ENCODE data around the gene ATP12A.
A peak's percentile ranks its signal among the peaks of the same experiment; 100 is the strongest.

Gene ATP12A

GRCh38 chr13:24680258-24680920 is at the start of gene ATP12A:
Gene ATP12A (plus strand): TSS chr13:24680408. CDS start chr13:24680744, 336 bp downstream.
- peak within 1 kb of the TSS; percentile 37 to 49 for H3K4me3 ChIP-seq (ENCODE audit: low read length in 2 of 2)

DNA sequence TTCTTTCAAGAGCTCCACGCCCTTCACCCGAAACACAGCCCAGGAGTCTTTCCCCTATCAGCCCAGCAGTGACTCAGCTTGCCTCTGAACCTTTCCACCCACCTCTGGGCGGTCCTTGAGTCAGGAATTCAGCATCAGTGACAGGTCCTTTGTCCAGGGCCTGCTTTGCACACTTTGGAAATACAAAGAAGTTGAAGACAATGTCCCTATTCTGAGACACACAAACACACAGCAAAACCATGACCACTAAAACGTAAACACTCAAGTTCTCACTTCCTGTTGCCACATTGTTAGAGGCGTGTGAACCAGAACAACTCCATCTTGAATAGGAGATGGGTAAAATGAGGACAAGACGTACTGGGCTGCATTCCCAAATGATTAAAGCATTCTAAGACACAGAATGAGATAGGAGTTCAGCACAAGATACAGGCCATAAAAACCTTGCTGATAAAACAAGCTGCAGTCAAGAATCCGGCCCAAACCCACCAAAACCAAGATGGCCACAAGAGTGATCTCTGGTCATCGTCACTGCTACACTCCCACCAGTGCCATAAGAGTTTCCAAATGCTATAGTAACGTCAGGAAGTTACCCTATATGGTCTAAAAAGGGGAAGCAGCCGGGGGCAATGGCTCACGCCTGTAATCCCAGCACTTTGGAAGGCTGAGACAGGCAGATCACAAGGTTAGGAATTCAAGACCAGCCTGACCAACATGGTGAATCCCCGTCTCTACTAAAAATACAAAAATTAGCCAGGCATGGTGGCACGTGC is 49.2 kb upstream of the ATP12A start:
- no peak overlapping the region for H3K9ac ChIP-seq (ENCODE audit: low read depth in 1 of 2, low read length in 2 of 2)
- no peaks in the 10 kb centered on the region for H3K36me3 ChIP-seq (ENCODE audit: control insufficient read depth in 2 of 2, insufficient read depth in 2 of 2, low read length in 2 of 2)
- no peak overlapping the region for H3K4me3 ChIP-seq (ENCODE audit: low read length in 2 of 2)
- H3K9me3 ChIP-seq (ENCODE audit: control insufficient read depth in 2 of 2, low read length in 2 of 2) = no peaks in the 10 kb centered on the region
- H3K4me1 ChIP-seq (ENCODE audit: control insufficient read depth in 2 of 2, insufficient read depth in 2 of 2, low read length in 2 of 2) = peaks cover 8 to 46% of the 10 kb centered on the region in 2 donors
- H3K27ac ChIP-seq (ENCODE audit: low read depth in 2 of 2, low read length in 2 of 2) = no peak overlapping the region
- H3K27me3 ChIP-seq (ENCODE audit: control insufficient read depth in 2 of 2, insufficient read depth in 2 of 2, low read length in 2 of 2) = no peaks in the 10 kb centered on the region

More at GRCh38 chr13:24680258-24680920, at the start of gene ATP12A:
- Histone ChIP-seq H3K9me3 (ENCODE audit: control insufficient read depth in 2 of 2, low read length in 2 of 2) (no peaks in the 10 kb centered on the region), H3K9ac (ENCODE audit: low read depth in 1 of 2, low read length in 2 of 2) (peak within 1 kb of the TSS in 1 of 2 donors; percentile 23), H3K27ac (ENCODE audit: low read depth in 2 of 2, low read length in 2 of 2) (no peak within 1 kb of the TSS), H3K36me3 (ENCODE audit: control insufficient read depth in 2 of 2, insufficient read depth in 2 of 2, low read length in 2 of 2) (no peaks in the 10 kb centered on the region), H3K27me3 (ENCODE audit: control insufficient read depth in 2 of 2, insufficient read depth in 2 of 2, low read length in 2 of 2) (peaks cover 16 to 18% of the 10 kb centered on the region in 2 donors), H3K4me1 (ENCODE audit: control insufficient read depth in 2 of 2, insufficient read depth in 2 of 2, low read length in 2 of 2) (peaks cover 0 to 6% of the 10 kb centered on the region in 2 donors)

DNA sequence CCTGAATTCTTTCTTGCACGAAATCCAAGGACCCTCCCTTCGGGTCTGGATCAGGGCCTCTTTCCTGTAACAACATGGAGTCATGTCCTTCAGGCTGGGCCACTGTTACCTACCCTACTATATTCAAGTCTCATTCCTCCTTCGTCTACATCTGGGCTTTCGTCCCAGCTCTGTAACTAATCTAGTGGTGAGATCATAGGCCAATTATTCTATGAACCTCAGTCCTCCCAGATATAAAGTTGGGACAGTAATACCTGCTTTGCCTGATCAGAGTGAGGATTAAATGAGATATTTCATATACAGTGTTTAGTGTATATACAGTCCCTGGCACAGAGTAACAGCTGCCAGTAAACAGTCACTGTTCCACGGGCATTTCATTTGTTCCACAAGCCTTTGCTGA is 48.3 kb upstream of the ATP12A start:
- Histone ChIP-seq H3K36me3 (ENCODE audit: control insufficient read depth in 2 of 2, insufficient read depth in 2 of 2, low read length in 2 of 2) (no peaks in the 10 kb centered on the region), H3K9ac (ENCODE audit: low read depth in 1 of 2, low read length in 2 of 2) (no peak overlapping the region), H3K27me3 (ENCODE audit: control insufficient read depth in 2 of 2, insufficient read depth in 2 of 2, low read length in 2 of 2) (no peaks in the 10 kb centered on the region), H3K9me3 (ENCODE audit: control insufficient read depth in 2 of 2, low read length in 2 of 2) (no peaks in the 10 kb centered on the region), H3K27ac (ENCODE audit: low read depth in 2 of 2, low read length in 2 of 2) (peak overlapping the region in 1 of 2 donors; percentile 39), H3K4me1 (ENCODE audit: control insufficient read depth in 2 of 2, insufficient read depth in 2 of 2, low read length in 2 of 2) (peaks cover 0 to 38% of the 10 kb centered on the region in 2 donors), H3K4me3 (ENCODE audit: low read length in 2 of 2) (no peak overlapping the region)

DNA sequence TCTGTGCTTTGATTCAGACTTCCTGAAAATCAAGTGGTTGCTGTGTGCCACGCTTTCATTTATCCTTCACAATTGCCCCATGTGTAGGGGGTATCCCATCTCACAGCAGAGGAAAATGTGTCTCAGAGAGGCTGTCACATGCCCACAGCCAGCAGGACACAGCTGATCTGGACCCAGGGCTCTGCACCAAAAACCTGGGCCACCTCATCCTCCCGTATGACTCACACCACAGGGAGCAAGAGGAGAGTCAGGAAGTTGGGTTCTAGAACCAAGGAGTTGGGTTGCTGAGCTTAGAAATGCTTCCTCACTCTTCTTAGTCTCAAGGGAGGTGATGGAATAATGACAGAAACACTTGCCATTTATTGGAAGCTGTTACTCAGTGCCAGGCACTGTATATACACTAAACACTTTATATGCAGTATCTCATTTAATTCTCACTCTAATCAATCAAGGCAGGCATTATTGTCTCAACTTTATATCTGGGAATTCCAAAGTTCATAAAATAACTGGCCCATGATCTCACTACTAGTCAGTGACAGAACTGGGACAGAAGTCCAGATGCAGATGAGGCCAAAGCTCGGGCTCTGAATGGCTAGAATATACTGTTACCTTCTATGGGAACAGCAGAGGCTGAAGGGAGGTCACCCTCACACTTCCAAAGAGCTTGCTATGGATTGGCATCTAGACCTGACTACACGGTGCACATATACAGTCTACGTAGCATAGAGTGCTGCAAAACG is 47.7 kb upstream of the ATP12A start:
- Histone ChIP-seq H3K4me3 (ENCODE audit: low read length in 2 of 2) (no peak overlapping the region), H3K27me3 (ENCODE audit: control insufficient read depth in 2 of 2, insufficient read depth in 2 of 2, low read length in 2 of 2) (no peaks in the 10 kb centered on the region), H3K27ac (ENCODE audit: low read depth in 2 of 2, low read length in 2 of 2) (peak overlapping the region in 1 of 2 donors; percentile 39), H3K36me3 (ENCODE audit: control insufficient read depth in 2 of 2, insufficient read depth in 2 of 2, low read length in 2 of 2) (no peaks in the 10 kb centered on the region), H3K9ac (ENCODE audit: low read depth in 1 of 2, low read length in 2 of 2) (no peak overlapping the region), H3K4me1 (ENCODE audit: control insufficient read depth in 2 of 2, insufficient read depth in 2 of 2, low read length in 2 of 2) (peaks cover 0 to 32% of the 10 kb centered on the region in 2 donors), H3K9me3 (ENCODE audit: control insufficient read depth in 2 of 2, low read length in 2 of 2) (no peaks in the 10 kb centered on the region)

DNA sequence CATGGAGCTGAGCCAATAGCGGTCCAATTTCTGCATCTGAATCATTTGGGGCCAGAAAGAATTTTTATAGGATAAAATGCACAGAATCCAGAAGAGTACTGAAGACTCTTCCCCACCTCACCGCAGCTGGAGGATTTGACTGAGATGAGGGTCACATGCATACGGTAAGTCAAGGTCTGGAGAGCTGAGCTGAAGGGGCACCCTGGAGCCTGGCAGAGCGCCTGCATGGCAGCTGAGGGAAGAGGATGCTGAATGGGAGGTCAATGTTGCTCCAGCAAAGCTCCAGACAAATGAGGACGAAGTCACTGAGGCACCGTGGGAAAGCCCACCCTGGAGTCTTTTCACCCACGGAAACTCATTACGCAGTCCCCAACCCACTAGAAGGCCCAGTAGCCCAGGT is 43.4 kb upstream of the ATP12A start:
- Histone ChIP-seq H3K4me1 (ENCODE audit: control insufficient read depth in 2 of 2, insufficient read depth in 2 of 2, low read length in 2 of 2) (peaks cover 0 to 16% of the 10 kb centered on the region in 2 donors), H3K27ac (ENCODE audit: low read depth in 2 of 2, low read length in 2 of 2) (no peak overlapping the region), H3K4me3 (ENCODE audit: low read length in 2 of 2) (no peak overlapping the region), H3K9me3 (ENCODE audit: control insufficient read depth in 2 of 2, low read length in 2 of 2) (no peaks in the 10 kb centered on the region), H3K27me3 (ENCODE audit: control insufficient read depth in 2 of 2, insufficient read depth in 2 of 2, low read length in 2 of 2) (no peaks in the 10 kb centered on the region), H3K36me3 (ENCODE audit: control insufficient read depth in 2 of 2, insufficient read depth in 2 of 2, low read length in 2 of 2) (no peaks in the 10 kb centered on the region), H3K9ac (ENCODE audit: low read depth in 1 of 2, low read length in 2 of 2) (no peak overlapping the region)

DNA sequence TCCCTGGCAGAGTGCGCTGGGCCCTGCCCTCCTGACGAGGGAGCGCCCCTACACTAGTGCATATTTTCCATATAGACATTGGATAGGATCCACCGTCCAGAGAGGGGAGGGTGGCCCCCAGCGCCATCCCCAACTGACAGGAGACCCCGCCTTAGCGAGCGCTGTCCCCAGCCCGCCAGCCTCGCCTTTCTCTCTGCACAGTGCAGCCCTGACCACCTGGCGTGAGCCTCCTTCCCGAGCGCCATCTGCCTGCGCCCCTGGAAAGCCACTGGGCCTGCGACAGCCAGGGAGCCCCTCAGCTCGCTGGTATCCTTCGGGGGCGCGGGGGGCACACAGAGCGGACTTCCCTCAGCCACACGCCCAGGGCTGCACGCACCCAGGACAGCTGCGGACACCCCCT is 42.1 kb upstream of the ATP12A start:
- Histone ChIP-seq H3K9me3 (ENCODE audit: control insufficient read depth in 2 of 2, low read length in 2 of 2) (no peaks in the 10 kb centered on the region), H3K9ac (ENCODE audit: low read depth in 1 of 2, low read length in 2 of 2) (no peak overlapping the region), H3K4me1 (ENCODE audit: control insufficient read depth in 2 of 2, insufficient read depth in 2 of 2, low read length in 2 of 2) (peaks cover 0 to 8% of the 10 kb centered on the region in 2 donors), H3K27me3 (ENCODE audit: control insufficient read depth in 2 of 2, insufficient read depth in 2 of 2, low read length in 2 of 2) (no peaks in the 10 kb centered on the region), H3K4me3 (ENCODE audit: low read length in 2 of 2) (no peak overlapping the region), H3K36me3 (ENCODE audit: control insufficient read depth in 2 of 2, insufficient read depth in 2 of 2, low read length in 2 of 2) (no peaks in the 10 kb centered on the region), H3K27ac (ENCODE audit: low read depth in 2 of 2, low read length in 2 of 2) (no peak overlapping the region)

DNA sequence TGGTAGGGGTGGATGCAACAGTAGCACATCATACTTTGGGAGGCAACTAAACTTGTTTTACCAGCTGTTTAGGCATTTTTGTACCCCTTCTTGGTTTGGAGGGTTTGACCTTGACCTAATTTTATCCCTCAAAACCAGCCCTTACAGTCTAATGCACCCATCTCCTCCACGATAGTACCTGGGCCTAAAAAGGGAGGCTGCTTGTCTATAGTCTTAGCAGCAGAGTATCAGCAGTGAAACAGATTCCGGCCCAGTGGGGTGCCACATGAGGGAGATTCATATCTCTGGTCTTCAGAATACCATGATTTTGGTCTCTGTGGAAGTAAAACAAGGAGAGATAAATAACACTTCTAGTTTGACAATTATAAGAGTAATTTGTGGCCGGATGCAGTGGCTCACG is 39.5 kb upstream of the ATP12A start:
- no peaks in the 10 kb centered on the region for H3K4me1 ChIP-seq (ENCODE audit: control insufficient read depth in 2 of 2, insufficient read depth in 2 of 2, low read length in 2 of 2)
- no peak overlapping the region for H3K4me3 ChIP-seq (ENCODE audit: low read length in 2 of 2)
- H3K36me3 ChIP-seq (ENCODE audit: control insufficient read depth in 2 of 2, insufficient read depth in 2 of 2, low read length in 2 of 2) = no peaks in the 10 kb centered on the region

DNA sequence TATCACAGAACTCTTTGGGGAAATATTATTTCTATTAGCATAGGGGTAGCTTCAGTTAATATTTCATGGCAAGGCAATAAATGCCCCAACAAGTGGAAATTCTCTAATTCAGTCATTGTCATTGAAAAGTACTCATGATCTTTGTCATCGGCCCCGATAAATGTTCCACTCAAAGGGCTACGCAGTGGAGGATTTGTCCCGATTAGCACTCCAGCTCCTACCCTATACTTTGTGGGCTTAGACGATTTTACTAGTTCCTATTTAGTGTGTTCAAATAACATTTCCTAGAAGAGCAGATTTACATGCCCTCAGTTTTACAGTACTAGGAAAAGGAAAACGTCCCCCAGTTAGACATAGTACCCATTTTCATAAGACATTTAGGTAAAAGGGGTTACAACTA is 38.0 kb upstream of the ATP12A start:
- Histone ChIP-seq H3K9me3 (ENCODE audit: control insufficient read depth in 2 of 2, low read length in 2 of 2) (no peaks in the 10 kb centered on the region), H3K9ac (ENCODE audit: low read depth in 1 of 2, low read length in 2 of 2) (no peak overlapping the region), H3K4me3 (ENCODE audit: low read length in 2 of 2) (no peak overlapping the region), H3K27ac (ENCODE audit: low read depth in 2 of 2, low read length in 2 of 2) (no peak overlapping the region), H3K4me1 (ENCODE audit: control insufficient read depth in 2 of 2, insufficient read depth in 2 of 2, low read length in 2 of 2) (no peaks in the 10 kb centered on the region), H3K27me3 (ENCODE audit: control insufficient read depth in 2 of 2, insufficient read depth in 2 of 2, low read length in 2 of 2) (no peaks in the 10 kb centered on the region), H3K36me3 (ENCODE audit: control insufficient read depth in 2 of 2, insufficient read depth in 2 of 2, low read length in 2 of 2) (no peaks in the 10 kb centered on the region)

More for the DNA sequence above, 39.5 kb upstream of the ATP12A start:
- no peaks in the 10 kb centered on the region for H3K9me3 ChIP-seq (ENCODE audit: control insufficient read depth in 2 of 2, low read length in 2 of 2)
- H3K9ac ChIP-seq (ENCODE audit: low read depth in 1 of 2, low read length in 2 of 2) = no peak overlapping the region
- no peak overlapping the region for H3K27ac ChIP-seq (ENCODE audit: low read depth in 2 of 2, low read length in 2 of 2)
- no peaks in the 10 kb centered on the region for H3K27me3 ChIP-seq (ENCODE audit: control insufficient read depth in 2 of 2, insufficient read depth in 2 of 2, low read length in 2 of 2)

- Histone ChIP-seq H3K27me3 (ENCODE audit: control insufficient read depth in 2 of 2, insufficient read depth in 2 of 2, low read length in 2 of 2) (no peaks in the 10 kb centered on the region), H3K27ac (ENCODE audit: low read depth in 2 of 2, low read length in 2 of 2) (no peak overlapping the region), H3K36me3 (ENCODE audit: control insufficient read depth in 2 of 2, insufficient read depth in 2 of 2, low read length in 2 of 2) (no peaks in the 10 kb centered on the region), H3K4me1 (ENCODE audit: control insufficient read depth in 2 of 2, insufficient read depth in 2 of 2, low read length in 2 of 2) (no peaks in the 10 kb centered on the region), H3K4me3 (ENCODE audit: low read length in 2 of 2) (no peak overlapping the region), H3K9me3 (ENCODE audit: control insufficient read depth in 2 of 2, low read length in 2 of 2) (no peaks in the 10 kb centered on the region), H3K9ac (ENCODE audit: low read depth in 1 of 2, low read length in 2 of 2) (no peak overlapping the region)
These were observed 36.2 kb upstream of the ATP12A start for GRCh38 chr13:24644036-24644435.

DNA sequence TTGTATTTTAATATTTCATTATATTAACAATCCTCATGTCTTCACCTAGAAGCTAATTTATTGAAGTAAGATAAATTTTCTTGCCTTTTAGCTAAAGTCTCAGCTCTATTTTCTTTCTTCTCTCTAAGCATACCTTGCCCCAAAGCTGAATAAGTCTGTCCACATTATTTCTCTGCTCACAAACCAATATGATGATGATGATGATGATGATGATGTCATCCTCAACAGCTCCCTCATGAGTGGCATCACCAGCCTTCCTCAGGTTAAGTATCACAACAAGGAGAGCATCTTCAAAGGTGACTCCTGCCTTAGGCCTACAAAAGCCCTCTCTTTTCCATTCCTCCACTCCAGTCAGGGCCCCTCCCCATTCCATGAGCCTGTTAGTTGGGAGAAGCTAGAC is 31.9 kb upstream of the ATP12A start:
- no peaks in the 10 kb centered on the region for H3K9me3 ChIP-seq (ENCODE audit: control insufficient read depth in 2 of 2, low read length in 2 of 2)
- H3K4me1 ChIP-seq (ENCODE audit: control insufficient read depth in 2 of 2, insufficient read depth in 2 of 2, low read length in 2 of 2) = peaks cover 22 to 26% of the 10 kb centered on the region in 2 donors
- H3K4me3 ChIP-seq (ENCODE audit: low read length in 2 of 2) = no peak overlapping the region
- no peak overlapping the region for H3K27ac ChIP-seq (ENCODE audit: low read depth in 2 of 2, low read length in 2 of 2)
- no peak overlapping the region for H3K9ac ChIP-seq (ENCODE audit: low read depth in 1 of 2, low read length in 2 of 2)
- H3K27me3 ChIP-seq (ENCODE audit: control insufficient read depth in 2 of 2, insufficient read depth in 2 of 2, low read length in 2 of 2) = no peaks in the 10 kb centered on the region
- no peaks in the 10 kb centered on the region for H3K36me3 ChIP-seq (ENCODE audit: control insufficient read depth in 2 of 2, insufficient read depth in 2 of 2, low read length in 2 of 2)
